SK-N-SH (cell line): ENCODE data around the gene ROBO1.

ENCODE experiments used
- CTCF ChIP-seq: fragments of 200-600 bp; sonication (generic); IDR thresholded peaks from 2 replicates; pipeline ENCODE4 v1.6.1; 2017; ENCODE audit warnings: antibody characterized with exemption, mild to moderate bottlenecking, moderate library complexity
- POLR2AphosphoS5 ChIP-seq: IDR thresholded peaks from 2 replicates; pipeline ENCODE4 v1.6.1; 2012; ENCODE audit warnings: low read depth, low read length
- RFX5 ChIP-seq: IDR thresholded peaks from 2 replicates; pipeline ENCODE4 v1.6.1; 2012; ENCODE audit warnings: mild to moderate bottlenecking, improper control_type of control experiment, low read length
- YY1 ChIP-seq: IDR thresholded peaks from 2 replicates; pipeline ENCODE4 v1.4.0; 2012; ENCODE audit warnings: low read depth, mild to moderate bottlenecking

DNA sequence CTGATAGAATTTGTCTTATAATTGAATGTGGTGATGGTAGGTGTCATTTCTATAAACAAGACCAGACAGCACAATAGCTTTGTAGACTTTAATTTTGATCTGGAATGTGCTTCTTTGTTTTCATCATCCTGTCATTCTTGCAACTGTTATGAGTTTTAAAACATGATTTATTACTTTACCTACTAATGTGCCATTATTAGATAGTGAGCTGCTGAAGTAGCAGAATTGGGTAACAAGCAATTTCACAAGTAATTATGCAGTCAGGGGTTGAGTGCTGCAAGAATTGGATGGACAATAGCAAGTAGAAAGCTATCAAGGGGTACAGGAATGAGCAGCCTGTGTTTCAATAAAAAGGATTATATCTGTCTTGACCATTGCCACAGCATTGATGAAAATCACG, 975.6 kb downstream of the ROBO1 start:
- no peak for TF ChIP-seq RFX5
- TF ChIP-seq POLR2AphosphoS5, result no peak
- TF ChIP-seq CTCF, result no peak
- no peak for TF ChIP-seq YY1
